Measurements from ENCODE around the gene EPHA6.

The EPHA6 gene

GRCh38 chr3:96986241-96986640, 171.8 kb downstream of the EPHA6 start:
- DNase-seq (ENCODE audit: low read depth): no peak
- no peak for TF ChIP-seq CTCF (conservative IDR thresholded peaks at IDR 0.05; ENCODE audit: control insufficient read depth, insufficient read depth, low read depth, low read length)
- H3K4me3 ChIP-seq (ENCODE audit: control insufficient read depth, low read depth, low read length): no peak overlapping the region

GRCh38 chr3:96991231-96991630, 176.8 kb downstream of the EPHA6 start:
- no peak for DNase-seq (ENCODE audit: low read depth)
- no peak overlapping the region for H3K4me3 ChIP-seq (ENCODE audit: control insufficient read depth, low read depth, low read length)
- TF ChIP-seq CTCF (conservative IDR thresholded peaks at IDR 0.05; ENCODE audit: control insufficient read depth, insufficient read depth, low read depth, low read length): no peak

GRCh38 chr3:96991800-96992365, 177.5 kb downstream of the EPHA6 start:
- H3K4me3 ChIP-seq (ENCODE audit: control insufficient read depth, low read depth, low read length): no peak overlapping the region
- no peak for DNase-seq (ENCODE audit: low read depth)
- TF ChIP-seq CTCF (conservative IDR thresholded peaks at IDR 0.05; ENCODE audit: control insufficient read depth, insufficient read depth, low read depth, low read length): no peak

GRCh38 chr3:96994988-96995387, 180.6 kb downstream of the EPHA6 start:
- no peak for TF ChIP-seq CTCF (conservative IDR thresholded peaks at IDR 0.05; ENCODE audit: control insufficient read depth, insufficient read depth, low read depth, low read length)

GRCh38 chr3:96996009-96996408, 181.6 kb downstream of the EPHA6 start:
- no peak for DNase-seq (ENCODE audit: low read depth)
- no peak overlapping the region for H3K4me3 ChIP-seq (ENCODE audit: control insufficient read depth, low read depth, low read length)
- no peak for TF ChIP-seq CTCF (conservative IDR thresholded peaks at IDR 0.05; ENCODE audit: control insufficient read depth, insufficient read depth, low read depth, low read length)

More at GRCh38 chr3:96994988-96995387, 180.6 kb downstream of the EPHA6 start:
- H3K4me3 ChIP-seq (ENCODE audit: control insufficient read depth, low read depth, low read length): no peak overlapping the region
- no peak for DNase-seq (ENCODE audit: low read depth)

GRCh38 chr3:97001611-97002010, 187.2 kb downstream of the EPHA6 start:
- H3K4me3 ChIP-seq (ENCODE audit: control insufficient read depth, low read depth, low read length): no peak overlapping the region
- DNase-seq (ENCODE audit: low read depth): no peak
- no peak for TF ChIP-seq CTCF (conservative IDR thresholded peaks at IDR 0.05; ENCODE audit: control insufficient read depth, insufficient read depth, low read depth, low read length)

Data from fibroblast of mammary gland (primary cell).